ENCODE results near the gene AP4E1. TPM values are rescaled to one million over a fixed set of nuclear protein-coding genes. Genes with fewer than 3 reads are reported as not detected.

The AP4E1 gene
- total and polyA plus RNA-seq, 2 of the 8 experiments (the other 6 are each of a cell fraction or from before 2014, with no cell fraction given): 1.4 to 10.9 TPM

DNA sequence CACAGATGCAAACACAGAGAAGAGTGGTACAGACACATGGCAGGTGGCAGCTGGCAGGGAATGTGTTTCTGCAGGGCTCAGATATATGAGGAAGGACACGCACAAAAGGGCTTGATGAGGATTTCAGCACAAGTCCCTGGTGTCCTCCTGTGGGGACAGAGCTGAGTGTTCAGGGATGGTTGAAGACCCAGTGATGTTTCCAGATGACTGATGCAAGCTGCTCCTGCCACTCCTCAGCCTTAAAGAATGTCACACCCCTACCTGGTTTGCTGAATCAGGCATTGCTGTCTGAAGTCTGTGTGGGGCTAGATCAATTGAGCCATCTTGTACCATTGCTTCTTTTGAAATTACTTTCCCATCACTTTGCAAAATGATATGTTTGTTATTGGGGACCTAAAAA lies 146.1 kb downstream of the AP4E1 start (continued):
- TF ChIP-seq NANOG (IDR thresholded peaks at IDR 0.05; ENCODE audit: insufficient read depth, low read depth, low read length, poor library complexity, severe bottlenecking): no peak
- TF ChIP-seq KDM5A (IDR thresholded peaks at IDR 0.05; ENCODE audit: low read length): no peak
- TF ChIP-seq KDM4A (IDR thresholded peaks at IDR 0.05; ENCODE audit: low read depth, low read length, severe bottlenecking): no peak
- TF ChIP-seq TAF7 (optimal IDR thresholded peaks at IDR 0.05; ENCODE audit: borderline replicate concordance, low read depth, low read length): no peak

Other genes starting within 250 kb of the AP4E1 start
- 32.4 and 33.2 TPM in 2 replicates for gene TRPM7, start 221.9 kb upstream of the AP4E1 start, total RNA-seq (2021; fragmentation: NEBNext Ultra II Directional; extraction: Animal tissue kit (Norgen Biotek cat#: 25700))
- gene TRPM7, start 221.9 kb upstream of the AP4E1 start, polyA plus RNA-seq (2011; rRNA removed): 4.2 and 7.5 TPM in 2 replicates
- 50.6 and 52.9 TPM in 2 replicates for gene SPPL2A, start 143.0 kb upstream of the AP4E1 start, total RNA-seq (2021; fragmentation: NEBNext Ultra II Directional; extraction: Animal tissue kit (Norgen Biotek cat#: 25700))
- gene SPPL2A, start 143.0 kb upstream of the AP4E1 start, polyA plus RNA-seq (2011; rRNA removed): 15.6 and 17.9 TPM in 2 replicates
- gene TNFAIP8L3, start 186.2 kb downstream of the AP4E1 start, total RNA-seq (2021; fragmentation: NEBNext Ultra II Directional; extraction: Animal tissue kit (Norgen Biotek cat#: 25700)): 0.27 and 0.67 TPM in 2 replicates
- 0.16 and 0.23 TPM in 2 replicates for gene TNFAIP8L3, start 186.2 kb downstream of the AP4E1 start, polyA plus RNA-seq (2011; rRNA removed)